ENCODE results near the gene SH2D1B. TPM values are rescaled to one million over a fixed set of nuclear protein-coding genes. Genes with fewer than 3 reads are reported as not detected.
"Not testable (repeated sequence)": the region's sequence is repeated elsewhere in the genome, so short reads cannot be mapped to it uniquely, and the experiment has no call there.

Gene SH2D1B
- total RNA-seq, 2 experiments from 2014 or later = not detected

DNA sequence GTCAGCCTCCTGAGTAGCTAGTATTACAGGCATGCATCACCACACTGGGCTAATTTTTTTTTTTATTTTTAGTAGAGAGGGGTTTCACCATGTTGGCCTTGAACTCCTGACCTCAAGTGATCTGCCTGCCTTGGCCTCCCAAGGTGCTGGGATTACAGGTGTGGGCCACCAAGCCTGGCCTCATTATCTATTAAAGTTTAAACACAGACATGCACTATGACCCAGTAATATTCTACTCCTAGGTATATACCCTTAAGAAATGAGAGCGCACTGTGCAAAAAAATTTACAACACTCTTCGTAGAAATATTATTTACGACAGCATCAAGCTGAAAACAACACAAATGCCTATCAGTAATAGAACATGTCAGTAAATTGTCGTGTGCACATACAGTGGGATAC lies 18.6 kb upstream of the SH2D1B start:
- intact Hi-C loops (cut with micrococcal nuclease) = no loop called here
- H3K4me1 Mint-ChIP-seq (ENCODE audit: low read depth) = no peaks in the 10 kb centered on the region
- H3K9me3 Mint-ChIP-seq = no peaks in the 10 kb centered on the region
- TF ChIP-seq, protein P1, sequence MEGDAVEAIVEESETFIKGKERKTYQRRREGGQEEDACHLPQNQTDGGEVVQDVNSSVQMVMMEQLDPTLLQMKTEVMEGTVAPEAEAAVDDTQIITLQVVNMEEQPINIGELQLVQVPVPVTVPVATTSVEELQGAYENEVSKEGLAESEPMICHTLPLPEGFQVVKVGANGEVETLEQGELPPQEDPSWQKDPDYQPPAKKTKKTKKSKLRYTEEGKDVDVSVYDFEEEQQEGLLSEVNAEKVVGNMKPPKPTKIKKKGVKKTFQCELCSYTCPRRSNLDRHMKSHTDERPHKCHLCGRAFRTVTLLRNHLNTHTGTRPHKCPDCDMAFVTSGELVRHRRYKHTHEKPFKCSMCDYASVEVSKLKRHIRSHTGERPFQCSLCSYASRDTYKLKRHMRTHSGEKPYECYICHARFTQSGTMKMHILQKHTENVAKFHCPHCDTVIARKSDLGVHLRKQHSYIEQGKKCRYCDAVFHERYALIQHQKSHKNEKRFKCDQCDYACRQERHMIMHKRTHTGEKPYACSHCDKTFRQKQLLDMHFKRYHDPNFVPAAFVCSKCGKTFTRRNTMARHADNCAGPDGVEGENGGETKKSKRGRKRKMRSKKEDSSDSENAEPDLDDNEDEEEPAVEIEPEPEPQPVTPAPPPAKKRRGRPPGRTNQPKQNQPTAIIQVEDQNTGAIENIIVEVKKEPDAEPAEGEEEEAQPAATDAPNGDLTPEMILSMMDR (IDR thresholded peaks at IDR 0.05) = no peak
- POLR2A ChIA-PET = no interaction called here
- no peak overlapping the region for H3K4me3 Mint-ChIP-seq
- DNase-seq (no peak), ATAC-seq (no peak)
- CTCF ChIA-PET = no interaction called here
- H3K27ac Mint-ChIP-seq = no peak overlapping the region
- H3K36me3 Mint-ChIP-seq (ENCODE audit: low read depth) = no peaks in the 10 kb centered on the region
- no peaks in the 10 kb centered on the region for H3K27me3 Mint-ChIP-seq

DNA sequence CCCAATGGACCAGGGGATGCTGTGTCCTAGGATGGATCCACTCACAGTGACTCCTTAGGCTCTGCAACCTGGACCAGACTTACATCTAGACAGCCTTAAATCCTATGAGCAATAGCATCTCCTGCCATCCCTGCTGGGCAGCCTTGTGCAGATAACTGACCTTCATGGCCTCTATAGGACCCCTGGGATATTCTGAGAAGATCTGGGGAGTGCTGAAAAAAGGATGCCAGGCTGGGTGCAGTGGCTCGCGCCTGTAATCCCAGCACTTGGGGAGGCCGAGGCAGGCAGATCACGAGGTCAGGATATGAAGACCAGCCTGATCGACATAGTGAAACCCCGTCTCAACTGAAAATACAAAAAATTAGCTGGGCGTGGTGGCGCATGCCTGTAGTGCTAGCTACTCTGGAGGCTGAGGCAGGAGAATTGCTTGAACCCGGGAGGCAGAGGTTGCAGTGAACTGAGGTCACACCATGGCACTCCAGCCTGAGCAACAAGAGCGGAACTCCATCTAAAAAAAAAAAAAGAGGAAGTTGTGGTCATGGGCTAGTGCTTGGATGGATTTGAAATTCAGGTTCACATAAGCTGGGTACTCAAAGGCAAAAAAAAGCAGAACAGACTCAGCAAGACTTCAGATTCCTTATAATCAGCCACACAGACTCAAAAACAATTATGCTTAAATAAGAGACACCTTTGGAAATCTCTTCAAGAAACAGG lies 10.9 kb upstream of the SH2D1B start:
- Mint-ChIP-seq H3K27ac (no peak overlapping the region), H3K27me3 (peaks cover 12% of the 10 kb centered on the region), H3K36me3 (ENCODE audit: low read depth) (no peaks in the 10 kb centered on the region), H3K9me3 (no peaks in the 10 kb centered on the region), H3K4me3 (no peak overlapping the region), H3K4me1 (ENCODE audit: low read depth) (no peaks in the 10 kb centered on the region)
- TF ChIP-seq, protein P1 (IDR thresholded peaks at IDR 0.05) = no peak
- no peak for ATAC-seq
- CTCF ChIA-PET = no interaction called here
- no peak for DNase-seq
- POLR2A ChIA-PET = no interaction called here
- intact Hi-C loops (cut with micrococcal nuclease) = no loop called here

DNA sequence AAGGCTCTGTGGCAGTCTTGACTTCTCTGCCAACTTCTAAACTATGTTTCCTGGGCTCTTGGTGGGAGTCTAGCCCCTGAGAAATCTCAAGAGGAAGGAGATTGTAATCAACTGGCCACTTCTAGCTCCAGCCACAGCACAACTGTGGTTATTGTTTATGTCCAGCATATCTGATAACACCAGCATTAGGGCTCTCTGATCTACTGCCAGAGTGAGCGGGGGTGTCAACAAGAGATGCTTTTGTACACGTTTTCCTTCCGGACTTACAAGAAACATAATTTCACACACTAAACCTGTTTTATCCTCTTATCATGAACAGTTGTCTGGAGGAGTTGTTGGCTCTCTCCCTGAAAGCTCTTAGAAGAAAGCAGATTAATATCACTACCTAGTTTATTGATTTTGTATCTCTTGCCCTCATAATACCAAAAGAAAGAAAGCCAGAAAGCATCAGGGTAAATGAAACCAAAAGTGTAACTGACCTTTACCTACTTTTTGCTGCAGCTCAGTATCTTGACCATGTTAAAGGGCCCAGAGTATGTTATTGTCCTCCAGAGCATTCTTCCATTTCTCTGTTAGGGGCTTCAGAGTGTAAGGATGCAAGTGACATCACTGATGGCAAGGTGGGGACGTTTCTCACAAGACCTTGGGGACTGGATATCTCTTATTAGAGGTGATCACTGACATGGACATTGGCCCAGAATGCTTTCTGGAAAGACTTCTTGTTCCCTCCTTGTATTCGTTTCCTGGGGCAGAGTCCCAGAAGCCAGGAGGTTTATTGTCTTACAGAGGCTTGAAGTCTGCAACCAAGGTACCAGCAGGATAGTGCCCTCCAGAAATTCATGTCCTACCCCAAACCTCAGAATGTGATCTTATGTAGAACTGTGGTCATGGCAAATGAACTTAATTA lies 9.6 kb upstream of the SH2D1B start:
- no peaks in the 10 kb centered on the region for H3K36me3 Mint-ChIP-seq (ENCODE audit: low read depth)
- no peak overlapping the region for H3K4me3 Mint-ChIP-seq
- H3K4me1 Mint-ChIP-seq (ENCODE audit: low read depth) = no peaks in the 10 kb centered on the region
- TF ChIP-seq, protein P1 (IDR thresholded peaks at IDR 0.05) = no peak
- DNase-seq (no peak), ATAC-seq (no peak)
- ChIA-PET POLR2A (no interaction called here), CTCF (no interaction called here)
- H3K27me3 Mint-ChIP-seq = peaks cover 17% of the 10 kb centered on the region
- intact Hi-C loops (cut with micrococcal nuclease) = no loop called here
- H3K9me3 Mint-ChIP-seq = no peaks in the 10 kb centered on the region
- H3K27ac Mint-ChIP-seq = no peak overlapping the region

DNA sequence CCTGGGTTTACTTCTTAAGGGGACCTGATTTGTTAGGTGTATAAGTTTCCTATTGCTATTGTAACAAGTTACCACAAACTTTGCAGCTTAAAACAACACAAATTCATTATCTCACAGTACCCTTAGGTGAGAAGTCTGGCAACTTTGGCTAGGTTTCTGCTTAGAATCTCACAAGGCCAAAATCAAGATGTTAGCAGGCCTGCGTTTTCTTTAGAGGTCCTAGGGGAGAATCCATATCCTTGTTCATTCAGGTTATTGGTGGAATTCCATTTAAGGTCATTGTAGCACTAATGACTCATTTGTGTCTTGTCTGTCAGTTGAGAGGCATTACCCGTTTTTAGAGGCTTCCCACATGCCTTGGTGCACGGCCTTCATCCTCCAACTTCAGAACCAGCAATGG lies 8.2 kb upstream of the SH2D1B start:
- Mint-ChIP-seq H3K4me1 (ENCODE audit: low read depth) (no peaks in the 10 kb centered on the region), H3K36me3 (ENCODE audit: low read depth) (no peaks in the 10 kb centered on the region), H3K9me3 (no peaks in the 10 kb centered on the region), H3K27ac (no peak overlapping the region), H3K27me3 (peaks cover 23% of the 10 kb centered on the region), H3K4me3 (no peak overlapping the region)
- ChIA-PET CTCF (no interaction called here), POLR2A (no interaction called here)
- ATAC-seq (no peak), DNase-seq (no peak)
- TF ChIP-seq, protein P1 (IDR thresholded peaks at IDR 0.05) = no peak
- intact Hi-C loops (cut with micrococcal nuclease) = no loop called here

DNA sequence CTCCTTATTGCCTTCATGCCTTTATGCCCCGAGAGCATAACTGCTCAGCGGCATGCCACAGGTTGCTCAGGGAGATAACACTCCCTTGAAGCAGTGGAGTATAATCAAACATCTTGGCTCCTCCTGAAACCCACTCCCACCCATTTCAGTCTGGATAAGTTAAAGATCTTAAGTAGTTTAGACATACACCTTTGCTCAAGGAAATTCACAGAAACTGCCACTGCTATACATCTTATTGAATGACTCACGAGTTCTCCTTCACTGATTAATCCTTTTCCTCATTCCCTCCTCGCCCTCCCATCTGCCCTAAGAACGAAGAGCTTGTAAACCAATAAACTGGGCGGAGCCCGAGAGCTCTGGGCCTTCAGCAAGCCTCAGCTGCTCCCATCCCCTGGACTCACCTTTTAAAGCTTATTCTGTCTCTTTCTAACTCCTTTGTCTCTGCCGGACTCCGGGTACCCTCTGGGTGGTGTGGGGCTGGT lies 7.6 kb upstream of the SH2D1B start:
- H3K4me1 Mint-ChIP-seq (ENCODE audit: low read depth); intact Hi-C loops (cut with micrococcal nuclease); H3K9me3 Mint-ChIP-seq; DNase-seq; POLR2A ChIA-PET; H3K27ac Mint-ChIP-seq; ATAC-seq; H3K36me3 Mint-ChIP-seq (ENCODE audit: low read depth); CTCF ChIA-PET; H3K4me3 Mint-ChIP-seq: not testable (repeated sequence)
- H3K27me3 Mint-ChIP-seq = peaks cover 24% of the 10 kb centered on the region

DNA sequence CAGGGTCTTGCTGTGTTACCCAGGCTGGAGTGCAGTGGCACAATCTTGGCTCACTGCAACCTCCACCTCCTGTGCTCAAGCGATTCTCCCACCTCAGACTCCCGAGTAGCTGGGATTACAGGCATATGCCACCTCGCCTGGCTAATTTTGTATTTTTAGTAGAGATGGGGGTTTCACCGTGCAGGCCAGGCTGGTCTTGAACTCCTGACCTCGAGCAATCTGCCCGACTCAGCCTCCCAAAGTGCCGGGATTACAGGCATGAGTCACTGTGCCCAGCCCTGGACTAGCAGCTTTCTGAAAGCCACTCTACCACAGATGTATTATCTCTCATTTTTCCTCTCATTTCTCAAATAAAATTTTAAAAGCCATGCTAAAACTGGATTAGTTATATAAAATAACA lies 6.6 kb upstream of the SH2D1B start:
- H3K4me3 Mint-ChIP-seq; H3K27ac Mint-ChIP-seq; H3K36me3 Mint-ChIP-seq (ENCODE audit: low read depth); DNase-seq; H3K9me3 Mint-ChIP-seq; CTCF ChIA-PET; ATAC-seq; intact Hi-C loops (cut with micrococcal nuclease); H3K4me1 Mint-ChIP-seq (ENCODE audit: low read depth): not testable (repeated sequence)
- POLR2A ChIA-PET = interaction anchor here (1.0 kb wide), 1 partner anchor 31 kb away, joined by 3 read pairs; no protein-coding TSS in a partner anchor
- H3K27me3 Mint-ChIP-seq = peaks cover 20% of the 10 kb centered on the region
